OCI-LY3 (cell line): ENCODE data around the gene KATNIP.
A peak's percentile ranks its signal among the peaks of the same experiment; 100 is the strongest.

Experiments used
- H2AFZ ChIP-seq: fragments of 200-600, 300-600 bp; shearing (Covaris generic); 2 replicates; pipeline ENCODE4 v1.6.0; 2014; ENCODE audit warnings: antibody characterized with exemption, low read depth, low read length
- H3K27ac ChIP-seq: fragments of 200-600, 300-600 bp; sonication (generic); 2 replicates; pipeline ENCODE4 v1.5.1; 2014; ENCODE audit warnings: mild to moderate bottlenecking, low read length, moderate library complexity, mixed read lengths
- H3K27me3 ChIP-seq: fragments of 200-600, 300-600 bp; sonication (generic); 2 replicates; pipeline ENCODE4 v1.6.1; 2014; ENCODE audit warnings: low read depth, low read length, mixed read lengths
- H3K36me3 ChIP-seq: fragments of 200-600, 300-600 bp; sonication (generic); replicated peaks from 2 replicates; pipeline ENCODE3; 2014; ENCODE audit warnings: low read depth, low read length, mixed read lengths
- H3K4me1 ChIP-seq: fragments of 300-600, 200-600 bp; sonication (generic); 2 replicates; pipeline ENCODE4 v1.6.1; 2014; ENCODE audit warnings: low read length, mixed read lengths
- H3K4me2 ChIP-seq: fragments of 200-600, 300-600 bp; sonication (generic); 2 replicates; pipeline ENCODE4 v1.6.1; 2014; ENCODE audit warnings: low read length, mixed read lengths
- H3K4me3 ChIP-seq: fragments of 300-600, 200-600 bp; sonication (generic); 2 replicates; pipeline ENCODE4 v1.5.1; 2014; ENCODE audit warnings: antibody characterized with exemption, mild to moderate bottlenecking, low read length, moderate library complexity
- H3K79me2 ChIP-seq: fragments of 300-600, 200-600 bp; shearing (Covaris generic); 2 replicates; pipeline ENCODE4 v1.6.1; 2014; ENCODE audit warnings: mild to moderate bottlenecking, low read length, mixed read lengths
- H3K9ac ChIP-seq: fragments of 300-600, 200-600 bp; shearing (Covaris generic); 2 replicates; pipeline ENCODE4 v1.6.0; 2014; ENCODE audit warnings: mild to moderate bottlenecking, low read length, moderate library complexity
- H3K9me3 ChIP-seq: fragments of 200-600, 300-600 bp; shearing (Covaris generic); 2 replicates; pipeline ENCODE4 v1.6.1; 2014; ENCODE audit warnings: low read length, mixed read lengths; ENCODE audit not compliant: insufficient read depth
- H4K20me1 ChIP-seq: fragments of 200-600, 300-600 bp; sonication (generic); 2 replicates; pipeline ENCODE4 v1.6.1; 2016; ENCODE audit warnings: low read length, mixed read lengths; ENCODE audit not compliant: insufficient read depth
- CTCF ChIP-seq: fragments of 200-600, 300-600 bp; sonication (generic); IDR thresholded peaks from 2 replicates; pipeline ENCODE4 v1.5.1; 2014; ENCODE audit warnings: antibody characterized with exemption, low read length, low read depth
- EZH2phosphoT487 ChIP-seq: fragments of 200-600 bp; shearing (Covaris generic); IDR thresholded peaks from 2 replicates; pipeline ENCODE4 v1.6.1; 2018; ENCODE audit warnings: antibody characterized with exemption, mixed run types, low read depth

KATNIP gene

DNA sequence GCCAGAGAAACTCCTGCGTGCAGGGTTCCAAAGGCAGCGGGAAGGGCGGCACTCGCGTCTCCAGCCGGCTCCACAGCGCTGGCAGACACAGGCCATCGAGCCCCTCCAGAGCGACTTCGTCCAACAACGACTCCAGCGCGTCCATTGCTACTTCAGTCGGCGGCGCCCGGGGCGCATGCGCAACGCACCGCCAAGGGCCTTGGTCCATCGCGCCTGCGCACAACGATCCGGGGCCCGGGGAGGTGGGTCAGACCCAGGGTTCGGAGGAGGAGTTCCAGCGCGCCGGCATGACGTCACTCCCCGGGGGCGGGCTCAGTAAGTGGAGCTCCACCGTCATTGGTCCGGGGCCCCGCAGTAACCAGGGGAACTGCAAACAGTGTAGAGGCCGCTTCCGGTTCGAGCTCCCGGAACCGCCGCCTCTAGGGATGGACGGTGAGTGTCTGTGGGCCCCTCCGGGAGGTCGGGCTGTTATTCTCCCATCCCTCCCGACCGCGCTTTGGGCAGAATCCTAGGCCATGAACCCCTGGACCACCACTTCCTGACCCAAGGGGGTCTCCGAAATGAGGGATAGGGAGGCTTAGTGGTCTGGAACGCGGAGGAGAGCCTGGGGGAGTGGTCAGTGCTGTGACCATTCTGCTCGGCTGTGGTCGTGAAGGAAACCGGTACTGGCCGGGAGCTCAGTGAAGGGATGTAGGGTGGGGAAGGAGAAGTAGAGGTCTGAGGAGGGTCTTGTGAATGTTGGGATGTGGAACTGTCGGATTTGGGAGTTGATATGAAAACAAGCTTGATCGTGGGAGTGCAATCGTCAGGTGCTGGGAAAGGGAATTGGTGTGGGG is at the start of gene KATNIP, which contains the start of gene GTF3C1:
Gene KATNIP (plus strand): TSS at position 399 of the 836 bp plus-strand sequence. CDS start 27 bp downstream, at position 426.
Gene GTF3C1 (minus strand): TSS at position 168 of the 836 bp plus-strand sequence. CDS start 23 bp downstream, at position 145.
- H3K9me3 ChIP-seq: no peaks in the 10 kb centered on the region
- peak within 1 kb of the TSS; percentile 95 for H3K4me3 ChIP-seq
- no peak for TF ChIP-seq EZH2phosphoT487
- TF ChIP-seq CTCF: no peak
- H3K27ac ChIP-seq: no peak within 1 kb of the TSS
- H3K27me3 ChIP-seq: no peaks in the 10 kb centered on the region
- H3K36me3 ChIP-seq: no peaks in the 10 kb centered on the region
- peak within 1 kb of the TSS; percentile 79 for H2AFZ ChIP-seq
- H4K20me1 ChIP-seq: 0 out of 2 replicates have a peak, but pooled peaks cover 5% of the 10 kb centered on the region
- H3K4me1 ChIP-seq: peaks cover 14% of the 10 kb centered on the region
- peak within 1 kb of the TSS; percentile 77 for H3K9ac ChIP-seq
- peak within 1 kb of the TSS; percentile 88 for H3K4me2 ChIP-seq
- H3K79me2 ChIP-seq: peaks cover 37% of the 10 kb centered on the region

- Histone ChIP-seq H3K79me2 (no peaks in the 10 kb centered on the region), H3K4me3 (no peak overlapping the region), H3K4me1 (no peaks in the 10 kb centered on the region), H2AFZ (no peak overlapping the region), H4K20me1 (no peaks in the 10 kb centered on the region), H3K27me3 (no peaks in the 10 kb centered on the region), H3K36me3 (peaks cover 53% of the 10 kb centered on the region), H3K9ac (no peak overlapping the region), H3K27ac (no peak overlapping the region), H3K4me2 (no peak overlapping the region), H3K9me3 (no peaks in the 10 kb centered on the region)
- TF ChIP-seq CTCF (no peak), EZH2phosphoT487 (no peak)
These were observed 49.1 kb upstream of the KATNIP start for GRCh38 chr16:27500801-27501200.

DNA sequence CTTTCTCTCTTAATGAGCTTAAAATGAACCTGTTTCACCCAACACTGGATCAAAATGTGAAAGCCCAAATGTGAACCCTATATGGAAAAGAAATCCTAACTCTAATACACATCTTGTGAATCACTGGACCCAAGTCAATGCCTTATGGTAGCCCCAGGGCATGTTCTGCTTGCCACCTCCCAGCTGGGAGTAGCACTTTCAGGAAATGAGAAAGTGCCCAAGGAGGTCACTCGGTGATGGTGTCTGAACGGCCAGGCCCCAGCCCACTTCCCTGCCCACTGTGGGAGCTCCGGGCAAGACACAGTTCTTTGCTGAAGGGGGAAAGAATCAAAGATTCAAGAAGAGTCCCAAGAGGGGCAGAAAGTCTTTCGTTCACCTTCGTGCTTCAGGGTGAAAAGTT is 46.3 kb upstream of the KATNIP start:
- H3K4me3 ChIP-seq: no peak overlapping the region
- TF ChIP-seq CTCF: no peak
- no peak for TF ChIP-seq EZH2phosphoT487
- no peaks in the 10 kb centered on the region for H3K4me1 ChIP-seq
- H3K9me3 ChIP-seq: no peaks in the 10 kb centered on the region
- H4K20me1 ChIP-seq: no peaks in the 10 kb centered on the region
- no peak overlapping the region for H3K9ac ChIP-seq
- no peaks in the 10 kb centered on the region for H3K27me3 ChIP-seq
- H3K79me2 ChIP-seq: no peaks in the 10 kb centered on the region
- no peak overlapping the region for H3K27ac ChIP-seq
- H3K4me2 ChIP-seq: no peak overlapping the region
- peaks cover 49% of the 10 kb centered on the region for H3K36me3 ChIP-seq
- H2AFZ ChIP-seq: no peak overlapping the region
